HG02973 (cell line): ENCODE measurements around the gene CORO2A.
"Not testable (repeated sequence)": the region's sequence is repeated elsewhere in the genome, so short reads cannot be mapped to it uniquely, and the experiment has no call there.

Experiments
- ATAC-seq: cut with Tn5 transposase; IDR thresholded peaks from one replicate; pipeline ENCODE4 v1.9.1; 2021; ENCODE audit warnings: moderate library complexity; ENCODE audit not compliant: unreplicated experiment

CORO2A gene

DNA sequence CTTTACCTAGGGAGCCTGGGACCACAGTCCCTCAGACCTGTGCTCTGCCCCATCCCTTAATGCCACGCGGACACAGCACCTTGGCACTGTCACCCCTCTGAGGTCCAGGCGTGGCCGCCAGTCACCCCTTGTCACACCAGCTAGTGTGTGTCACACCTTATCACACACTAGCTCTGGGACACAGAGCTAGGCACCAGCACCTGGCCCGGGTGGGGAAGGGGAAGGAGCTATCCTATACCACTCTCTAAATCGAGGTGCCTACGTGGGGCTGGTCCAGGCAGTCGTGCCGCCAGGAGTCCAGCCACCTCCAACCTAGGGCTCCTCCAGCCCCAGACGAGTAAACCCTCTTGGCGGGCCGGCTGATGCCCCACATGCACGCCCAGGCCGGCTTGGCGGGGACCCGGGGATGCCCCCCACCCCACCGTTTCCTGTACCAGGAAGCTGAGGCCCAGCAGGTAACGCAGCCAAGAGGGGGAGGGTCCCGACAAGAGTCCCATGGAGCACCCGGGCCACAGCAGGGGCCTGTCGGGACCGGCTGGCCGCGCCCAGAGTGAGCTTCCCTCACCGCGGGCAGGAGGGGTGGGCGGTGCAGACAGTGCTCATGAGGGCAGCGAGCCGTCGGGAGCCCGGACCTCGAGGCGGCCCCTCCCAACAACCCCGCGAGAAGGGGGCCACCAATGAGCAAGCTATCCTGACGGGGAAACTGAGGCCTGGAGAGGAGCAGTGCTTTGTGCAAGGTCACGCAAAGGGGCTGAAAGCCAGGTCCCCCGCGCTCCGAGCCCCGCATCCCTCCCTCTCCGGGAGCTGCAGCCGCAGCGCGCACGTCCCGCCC is 550 bp downstream of the CORO2A start:
- ATAC-seq = peak; percentile 10

DNA sequence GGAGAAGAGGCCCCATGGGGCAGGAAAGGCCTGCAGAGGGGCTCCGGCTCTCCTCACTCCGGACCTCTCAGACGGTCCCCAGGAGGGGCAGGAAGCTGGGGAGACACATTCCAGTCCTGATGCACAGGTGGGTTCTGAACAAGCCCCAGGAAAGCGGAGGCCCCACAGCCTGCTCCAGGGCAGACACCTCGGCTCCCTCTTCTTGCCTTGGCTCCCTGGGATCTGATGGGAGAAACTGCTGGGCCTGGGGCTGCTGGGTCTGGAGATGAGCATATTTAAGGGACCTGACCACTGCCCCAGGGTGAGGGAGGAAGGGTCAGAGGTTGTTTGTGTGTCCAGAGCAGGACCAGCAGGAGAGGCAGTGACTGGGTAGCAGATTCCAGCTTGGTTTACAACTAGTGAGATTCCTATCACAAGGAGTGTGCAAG is 1.2 kb downstream of the CORO2A start:
- ATAC-seq = no peak

DNA sequence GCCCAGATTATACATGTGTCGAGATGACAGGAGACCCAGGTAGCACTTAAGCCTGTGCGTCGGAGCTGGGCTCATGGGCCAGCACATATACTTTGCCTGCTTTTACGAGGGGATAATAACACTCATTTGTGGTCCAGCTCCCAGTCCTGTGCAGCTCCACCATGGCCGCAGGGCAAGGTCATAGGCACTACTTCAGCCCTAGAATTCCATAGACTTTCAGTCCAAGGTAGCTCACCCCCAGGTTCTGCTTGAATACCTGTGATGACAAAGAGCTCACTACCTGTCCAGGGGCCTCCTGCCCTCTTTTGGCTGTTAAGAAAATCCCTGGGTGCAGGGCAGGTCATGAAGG is 1.7 kb downstream of the CORO2A start:
- ATAC-seq = no peak

DNA sequence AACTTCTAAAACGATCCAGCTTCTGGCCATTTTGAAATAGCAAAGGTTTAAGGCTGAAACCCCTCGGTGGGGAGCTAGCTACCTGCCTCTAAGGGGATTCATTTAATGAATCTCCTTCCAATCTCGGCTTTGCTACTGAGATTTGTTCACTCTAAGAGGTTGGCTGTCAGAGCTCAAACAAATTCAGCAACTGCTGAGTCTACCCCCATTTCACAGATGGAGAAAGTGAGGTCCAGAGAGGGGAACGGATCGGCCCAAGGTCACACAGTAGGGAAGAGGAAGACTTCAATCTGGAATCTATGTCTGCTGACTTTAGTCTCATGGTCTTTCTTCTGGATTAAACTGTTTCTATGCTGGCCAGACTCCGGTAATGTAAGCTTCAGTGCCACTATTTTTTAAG is 3.0 kb downstream of the CORO2A start:
- ATAC-seq = no peak

DNA sequence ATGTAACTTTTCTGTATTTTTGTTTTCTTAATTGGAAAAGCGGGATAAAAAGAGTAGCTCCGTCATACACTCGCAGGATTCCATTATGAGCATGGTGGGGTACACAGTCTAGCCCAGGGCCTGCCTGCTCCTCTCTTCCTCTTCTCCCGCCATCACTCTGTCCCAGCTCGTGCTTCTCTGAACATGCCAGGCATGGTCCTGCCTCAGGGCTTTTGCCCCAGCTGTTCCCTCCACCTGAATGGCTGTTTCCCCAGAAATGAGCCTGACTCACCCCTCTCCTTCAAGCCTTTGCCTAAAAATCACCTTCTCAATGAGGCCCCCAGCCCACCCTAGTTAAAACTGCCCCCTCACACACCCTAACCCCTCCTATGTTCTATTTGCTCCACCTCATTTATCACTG is 4.5 kb downstream of the CORO2A start:
- no peak for ATAC-seq

DNA sequence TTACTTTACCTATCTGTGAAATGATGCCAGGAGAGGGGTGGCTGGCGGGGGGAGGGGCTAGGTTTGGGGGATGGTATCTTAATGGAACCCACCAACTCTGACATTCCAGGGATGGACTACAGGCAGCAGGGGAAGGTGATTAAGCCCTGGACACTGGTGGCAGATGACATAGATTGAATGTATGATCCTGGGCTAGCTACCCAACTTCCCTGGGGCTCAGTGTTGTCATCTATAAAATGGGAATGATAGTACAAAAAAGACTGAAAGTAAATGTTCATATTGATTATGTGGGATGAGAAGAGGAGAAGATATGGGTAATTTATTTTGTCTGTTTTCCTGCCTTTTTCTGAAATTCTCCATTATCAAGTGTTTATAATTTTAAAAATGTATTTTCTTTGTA is 6.2 kb downstream of the CORO2A start:
- no peak for ATAC-seq

DNA sequence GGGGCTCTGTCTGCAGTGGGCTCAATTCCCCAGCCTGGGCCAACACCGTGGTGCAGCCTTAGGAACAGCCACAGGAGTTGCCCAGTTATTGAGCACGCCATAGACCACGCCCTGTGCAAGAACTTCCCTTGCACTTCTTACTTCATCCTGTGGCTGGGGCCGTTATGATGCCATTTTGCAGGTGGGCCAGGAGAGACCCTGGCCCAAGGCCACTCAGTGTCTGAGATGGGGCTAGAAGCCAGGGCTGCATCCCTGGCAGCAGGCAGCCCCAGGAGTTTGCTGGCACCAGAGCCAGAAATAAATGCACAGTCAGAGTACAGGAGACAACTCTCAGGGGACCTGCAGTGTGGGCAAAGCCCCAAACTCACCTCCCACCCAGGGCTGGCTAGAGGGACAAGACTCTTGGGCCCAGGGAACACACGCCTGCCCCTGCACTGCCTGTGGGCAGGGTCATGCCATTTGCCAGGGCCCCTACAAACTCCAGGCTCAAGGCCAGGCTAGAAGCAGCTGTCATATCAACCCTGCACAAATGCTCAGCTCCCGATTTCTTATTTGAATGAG is 6.7 kb downstream of the CORO2A start:
- no peak for ATAC-seq

DNA sequence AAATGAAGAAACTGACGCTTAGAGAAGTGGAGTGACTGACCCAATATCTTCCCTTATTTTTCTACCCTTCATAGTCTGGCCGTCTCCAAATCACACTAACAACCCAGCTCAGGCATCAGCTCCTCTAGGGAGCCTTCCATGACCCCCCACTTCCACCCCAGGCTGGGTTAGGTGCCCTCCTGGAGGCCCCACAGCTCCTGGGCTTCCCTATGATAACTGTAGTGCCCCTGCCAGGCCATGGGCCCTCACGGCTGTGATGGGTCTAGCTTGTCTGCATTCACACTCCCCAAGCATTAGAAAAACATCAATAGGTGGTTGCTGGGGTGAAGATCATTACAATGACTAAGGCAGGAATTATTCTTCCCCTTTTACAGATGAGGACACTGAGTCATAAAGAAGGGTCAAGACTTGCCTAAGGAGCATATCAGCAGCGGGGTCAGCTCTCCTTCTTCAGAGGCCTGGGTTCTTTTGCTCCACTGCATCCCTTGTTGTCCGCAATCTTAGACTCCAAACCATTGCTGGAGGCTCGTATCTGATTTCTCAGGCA is 7.3 kb downstream of the CORO2A start:
- ATAC-seq = no peak

DNA sequence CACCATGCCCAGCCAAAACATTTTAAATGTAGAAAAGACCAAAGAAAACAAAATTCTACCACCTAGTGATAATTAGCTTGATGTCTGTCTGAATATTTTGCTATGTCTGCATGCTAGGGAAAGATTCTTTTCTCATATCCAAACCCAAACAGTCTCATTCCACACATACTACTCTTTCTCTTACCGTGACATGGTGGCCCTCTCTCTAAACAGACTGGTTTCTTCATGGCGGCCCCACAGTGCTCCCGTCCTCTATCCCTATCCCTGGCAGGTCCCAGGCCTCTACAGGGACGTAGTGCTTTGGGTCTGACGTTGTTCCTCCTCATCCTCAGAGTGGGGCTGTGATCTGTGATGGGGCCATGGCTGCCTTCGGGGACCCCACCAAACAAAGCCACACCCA is 8.1 kb downstream of the CORO2A start:
- ATAC-seq = no peak

DNA sequence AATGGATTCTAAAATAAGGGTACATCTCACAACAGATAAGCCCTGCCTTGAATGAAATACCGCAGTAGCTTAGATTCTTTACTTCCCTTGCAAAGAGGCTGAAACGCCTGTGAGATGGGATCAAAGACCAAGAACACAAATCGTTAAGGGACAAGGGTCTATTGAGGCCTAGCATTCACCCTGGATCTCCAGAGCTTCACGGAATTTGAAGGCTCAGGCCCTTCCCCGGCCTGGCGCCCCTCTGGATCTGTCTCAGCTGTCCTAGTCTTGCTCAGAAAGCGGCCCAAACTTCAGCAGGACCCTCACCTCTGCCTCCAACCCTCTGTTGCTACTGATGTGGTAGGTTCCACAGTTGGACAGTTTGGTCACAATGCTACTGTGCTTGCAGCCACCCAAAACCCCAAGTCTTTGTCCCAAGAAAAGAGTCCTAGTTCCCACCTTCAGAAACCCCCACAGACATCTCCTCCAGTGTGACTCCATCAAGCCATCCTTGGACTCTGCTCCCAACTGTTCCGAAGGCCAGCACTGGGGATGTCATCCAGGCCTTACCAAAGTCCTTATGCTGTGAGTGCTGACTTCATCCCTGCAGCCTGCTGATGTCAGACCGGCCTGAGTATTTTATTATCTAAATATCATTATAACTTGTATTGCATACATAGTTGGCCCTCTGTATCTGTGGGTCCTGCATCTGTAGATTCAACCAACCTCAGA is 9.4 kb downstream of the CORO2A start:
- no peak for ATAC-seq

DNA sequence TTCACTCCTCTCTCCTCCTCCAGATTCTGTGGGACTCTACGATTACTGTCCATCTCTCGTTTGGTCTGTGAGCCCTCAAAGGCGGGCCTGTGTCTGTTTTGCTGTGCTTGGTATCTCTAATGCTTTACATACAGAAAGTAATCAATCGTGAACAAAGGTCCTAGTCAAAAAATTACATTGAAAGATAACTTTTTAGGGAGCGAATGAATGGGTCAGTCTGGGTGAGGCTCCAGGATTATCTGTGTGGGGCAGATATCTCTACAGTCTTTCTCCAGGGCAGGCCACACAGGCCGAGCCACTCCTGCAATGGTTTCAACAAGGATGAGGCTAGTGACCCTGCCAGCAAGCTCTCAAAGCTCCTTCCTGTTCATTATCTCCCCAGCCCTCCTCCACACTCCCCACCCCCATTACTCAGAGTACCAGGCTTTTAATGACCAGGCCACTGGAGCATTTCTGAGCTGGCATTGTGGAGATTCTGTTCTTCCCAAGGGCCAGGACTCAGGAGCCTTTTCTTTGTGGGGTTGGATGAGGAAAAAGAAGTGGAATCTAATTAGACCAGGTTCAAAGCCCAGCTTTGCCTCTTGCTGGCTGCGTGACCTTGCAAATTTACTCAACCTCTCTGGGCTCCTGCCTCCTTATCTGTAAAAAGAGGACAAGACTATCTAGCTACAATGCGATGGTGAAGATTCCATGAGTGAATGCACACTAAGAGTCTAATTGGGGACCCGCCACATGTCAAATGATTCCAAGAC is 10.2 kb downstream of the CORO2A start:
- no peak for ATAC-seq

DNA sequence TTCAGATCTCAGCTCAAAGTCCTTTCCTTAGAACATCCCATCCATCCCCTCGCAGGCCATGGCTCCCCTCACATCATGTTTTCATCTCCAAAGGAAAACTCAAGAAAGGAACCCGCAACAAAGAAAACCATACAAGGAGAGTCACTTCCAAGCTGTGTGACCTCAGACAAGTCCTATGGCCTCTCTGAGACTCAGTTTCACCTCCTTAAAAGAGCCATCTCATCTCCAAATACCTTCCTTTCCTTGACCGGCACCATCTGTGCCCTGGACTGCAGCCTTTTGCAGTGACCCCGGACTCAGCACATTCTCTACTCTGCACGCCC is 10.7 kb downstream of the CORO2A start:
- ATAC-seq = no peak

DNA sequence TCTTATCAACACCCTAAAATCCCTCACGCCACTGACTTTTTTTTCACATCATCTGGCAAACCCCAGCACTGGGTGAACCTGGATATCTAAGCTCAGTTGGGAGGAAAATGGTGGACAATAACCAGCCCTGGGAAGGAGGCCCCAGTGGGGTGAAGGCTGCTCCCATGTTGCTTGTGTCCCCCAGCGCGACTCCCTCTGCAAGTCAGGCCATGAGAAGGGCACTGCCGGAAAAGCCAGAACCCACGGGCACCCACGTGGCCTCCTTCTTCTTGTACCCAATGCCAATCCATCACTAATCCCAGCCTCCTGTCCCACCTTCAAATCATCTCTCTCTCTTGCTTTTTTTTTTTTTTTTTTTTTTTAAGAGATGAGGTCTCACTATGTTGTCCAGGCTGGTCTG is 11.4 kb downstream of the CORO2A start:
- ATAC-seq = no peak

DNA sequence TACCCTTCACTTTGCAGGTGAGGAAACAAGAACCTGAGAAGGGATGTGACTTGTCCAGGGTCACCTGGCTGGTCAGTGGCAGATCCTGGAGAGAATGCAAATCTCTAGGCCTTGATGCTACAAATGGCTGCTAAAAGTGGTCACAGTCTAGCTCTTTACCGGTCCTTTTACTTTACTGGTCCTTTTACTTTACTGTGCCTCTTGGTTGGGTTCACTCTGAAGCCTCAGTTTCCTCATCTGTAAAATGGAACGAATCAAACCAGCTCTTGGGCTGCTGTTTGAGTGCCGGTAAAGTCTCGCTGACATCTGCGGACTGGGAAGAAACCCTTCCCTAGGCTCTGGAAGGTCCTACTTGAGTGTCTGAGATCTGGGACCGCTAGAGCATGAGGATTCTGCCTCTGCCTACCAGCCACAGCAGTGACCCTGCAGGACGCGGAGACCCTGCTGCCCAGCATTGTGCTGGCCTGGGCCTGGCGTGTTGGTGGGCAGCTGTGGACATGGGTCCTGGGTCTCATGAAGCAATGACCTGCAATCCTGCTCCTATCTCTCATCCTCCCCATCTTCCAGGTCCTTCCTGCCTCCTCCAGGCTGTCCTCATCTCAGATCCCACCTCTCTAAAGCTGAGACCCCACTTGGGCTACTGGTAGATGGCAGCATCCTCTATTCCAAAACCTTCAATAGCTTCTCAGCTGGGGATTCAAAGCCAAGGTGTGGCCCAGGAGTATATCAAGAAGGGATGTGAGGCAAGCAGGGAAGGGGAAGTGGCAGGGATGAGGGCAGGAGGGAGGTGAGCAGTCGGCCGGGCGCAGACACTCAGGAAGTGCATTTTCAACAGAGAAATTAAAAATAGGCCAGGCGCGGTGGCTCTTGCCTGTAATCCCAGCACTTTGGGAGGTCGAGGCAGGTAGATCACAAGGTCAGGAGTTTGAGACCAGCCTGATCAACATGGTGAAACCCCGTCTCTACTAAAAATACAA is 13.3 kb downstream of the CORO2A start:
- ATAC-seq = no peak

DNA sequence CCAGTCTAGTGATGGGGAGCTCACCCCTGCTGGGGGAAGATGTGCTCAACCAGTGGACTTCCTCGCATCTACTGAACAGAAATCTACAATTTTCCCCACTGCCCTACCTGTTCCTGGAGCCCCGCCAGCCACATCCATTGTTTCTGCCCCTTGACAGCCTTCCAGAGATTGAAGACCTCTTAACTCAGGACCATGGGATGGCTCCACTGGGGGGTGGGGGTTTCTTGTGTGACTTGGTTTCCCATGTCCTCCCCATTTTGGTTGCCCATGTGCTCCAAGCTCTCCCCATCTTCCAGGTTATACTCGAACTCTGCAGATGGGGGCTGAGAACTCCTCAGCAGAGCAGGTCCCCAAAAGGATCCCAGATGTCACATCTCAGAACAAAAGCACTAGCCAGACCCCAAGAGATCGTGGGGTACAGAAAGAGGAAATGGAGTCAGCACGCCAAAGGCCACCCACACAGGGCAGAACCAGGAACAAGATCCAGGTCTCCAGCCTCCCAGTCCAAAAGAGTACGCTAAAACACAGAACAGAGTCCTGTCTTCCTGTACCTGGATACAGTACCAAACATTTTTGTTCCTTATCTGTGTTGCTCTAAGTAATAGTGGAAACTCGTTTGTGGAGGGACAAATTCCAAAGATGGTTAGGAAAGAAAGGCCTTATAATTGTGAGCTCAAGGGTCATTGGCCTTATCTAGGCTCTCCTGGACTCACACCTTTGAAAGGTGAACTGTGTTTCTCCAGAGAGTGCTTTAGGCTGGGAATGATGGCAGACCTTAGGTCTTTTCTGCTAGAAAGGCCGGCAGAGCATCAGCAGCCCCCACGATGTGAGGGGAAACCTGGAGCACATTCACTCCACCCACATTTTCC is 15.8 kb downstream of the CORO2A start:
- ATAC-seq = no peak

DNA sequence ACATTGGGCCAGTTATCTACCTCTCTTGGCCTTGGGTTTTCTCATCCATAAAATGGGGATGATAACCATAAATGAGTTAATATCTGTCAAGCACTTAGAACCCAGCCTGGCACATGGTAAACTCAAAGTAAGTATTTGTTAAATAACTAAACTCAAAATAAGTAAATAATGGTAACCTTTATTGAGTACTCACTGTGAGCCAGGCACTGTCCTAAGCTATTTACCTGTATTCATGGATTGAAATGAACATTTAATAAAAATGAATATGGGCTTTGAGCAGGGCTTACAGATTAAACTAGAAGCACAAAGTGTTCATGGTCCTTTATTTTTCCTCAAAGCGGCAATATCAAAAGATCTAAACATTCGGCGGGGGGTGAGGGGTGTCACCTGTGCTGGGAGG is 16.7 kb downstream of the CORO2A start:
- ATAC-seq = no peak

DNA sequence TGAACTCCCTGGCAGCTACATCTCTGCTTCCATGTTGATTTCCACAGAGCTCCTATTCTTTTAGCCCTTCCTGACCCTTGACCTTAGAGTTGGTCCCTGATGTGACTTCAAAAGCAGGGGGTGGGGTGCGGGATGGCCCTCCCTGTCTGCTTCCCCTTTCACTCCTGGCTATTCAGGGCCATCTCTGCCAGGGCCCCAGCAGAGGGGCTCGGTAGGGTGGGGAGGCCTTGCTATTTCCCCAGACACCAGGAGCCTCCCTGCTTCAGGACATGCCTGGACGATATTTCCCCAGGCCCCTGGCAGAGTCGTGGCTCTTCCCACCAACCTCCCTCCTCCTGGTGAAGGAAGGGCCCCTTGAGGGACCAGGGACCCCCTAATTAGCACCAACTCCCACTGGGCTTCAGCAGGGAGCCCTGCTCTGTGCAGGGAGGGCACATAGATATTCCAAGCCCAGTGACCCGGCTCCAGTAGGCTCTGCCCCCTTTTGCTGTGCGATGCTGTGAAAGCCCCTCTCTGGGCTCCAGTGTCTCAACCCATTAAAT is 17.3 kb downstream of the CORO2A start:
- no peak for ATAC-seq

DNA sequence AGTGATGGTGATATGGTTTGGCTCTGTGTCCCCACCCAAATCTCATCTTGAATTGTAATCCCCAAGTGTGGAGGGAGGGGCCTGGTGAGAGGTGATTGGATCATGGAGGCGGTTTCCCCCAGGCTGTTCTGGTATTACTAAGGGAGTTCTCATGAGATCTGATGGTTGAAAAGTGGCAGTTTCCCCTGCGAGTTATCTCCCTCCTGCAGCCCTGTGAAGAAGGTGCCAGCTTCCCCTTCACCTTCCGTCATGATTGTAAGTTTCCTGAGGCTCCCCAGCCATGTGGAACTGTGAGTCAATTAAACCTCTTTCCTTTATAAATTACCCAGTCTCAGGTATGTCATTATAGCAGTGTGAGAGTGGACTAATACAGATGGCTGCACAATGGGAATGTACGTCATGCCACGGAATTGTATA is 17.9 kb downstream of the CORO2A start:
- not testable (repeated sequence) for ATAC-seq

DNA sequence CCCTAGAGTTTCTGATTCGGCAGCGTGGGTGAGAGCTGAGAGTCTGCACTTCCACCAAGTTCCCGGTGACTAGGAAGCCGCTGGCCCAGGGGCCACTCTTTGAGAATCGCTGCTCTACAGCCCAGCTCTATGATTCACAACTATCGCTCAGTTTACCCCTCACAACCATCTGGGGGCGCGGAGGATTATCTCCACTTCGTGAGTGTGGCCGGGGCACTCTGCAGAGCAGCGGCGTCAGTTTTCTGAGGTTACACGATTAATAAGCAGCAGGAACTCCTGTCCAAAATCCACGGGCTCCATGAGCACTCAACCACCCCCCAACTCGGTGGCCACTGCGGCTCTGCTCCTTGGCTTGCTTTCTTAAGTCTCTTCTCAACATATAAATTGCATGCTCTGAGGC is 19.3 kb downstream of the CORO2A start:
- ATAC-seq = no peak
